Measurements from ENCODE around the gene LGI2. TPM values are rescaled to one million over a fixed set of nuclear protein-coding genes. Genes with fewer than 3 reads are reported as not detected.
"Not testable (repeated sequence)": the region's sequence is repeated elsewhere in the genome, so short reads cannot be mapped to it uniquely, and the experiment has no call there.

Gene LGI2
- total RNA-seq, 1 donor: not detected

- DNase-seq (ENCODE audit: low read depth): no peak
- H3K4me3 ChIP-seq (ENCODE audit: low read depth, low read length): no peak overlapping the region
- no peak for TF ChIP-seq CTCF (IDR thresholded peaks at IDR 0.05; ENCODE audit: insufficient read depth, low read depth, low read length)
Measured at GRCh38 chr4:25069014-25069413, 38.3 kb upstream of the LGI2 start.

DNA sequence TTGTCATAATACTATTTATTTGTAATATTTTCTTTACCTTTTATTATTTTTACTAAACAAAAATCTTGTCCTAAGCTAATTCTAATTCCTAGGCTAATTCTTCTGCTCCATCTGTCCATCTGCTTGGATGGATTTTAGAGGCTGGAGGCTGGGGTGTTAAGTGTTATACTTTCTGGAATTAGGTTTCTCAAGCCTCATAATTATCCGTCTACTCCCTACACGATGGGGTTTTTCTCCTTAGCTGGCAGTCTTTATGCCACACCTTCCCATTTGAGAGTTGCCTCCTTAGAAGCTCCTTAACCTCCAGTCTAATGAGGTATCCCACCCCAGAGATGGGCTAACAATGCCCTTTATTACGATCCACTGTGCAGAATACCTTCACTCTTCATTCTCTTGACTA is 37.6 kb upstream of the LGI2 start:
- no peak for TF ChIP-seq CTCF (IDR thresholded peaks at IDR 0.05; ENCODE audit: insufficient read depth, low read depth, low read length)
- no peak overlapping the region for H3K4me3 ChIP-seq (ENCODE audit: low read depth, low read length)
- no peak for DNase-seq (ENCODE audit: low read depth)

DNA sequence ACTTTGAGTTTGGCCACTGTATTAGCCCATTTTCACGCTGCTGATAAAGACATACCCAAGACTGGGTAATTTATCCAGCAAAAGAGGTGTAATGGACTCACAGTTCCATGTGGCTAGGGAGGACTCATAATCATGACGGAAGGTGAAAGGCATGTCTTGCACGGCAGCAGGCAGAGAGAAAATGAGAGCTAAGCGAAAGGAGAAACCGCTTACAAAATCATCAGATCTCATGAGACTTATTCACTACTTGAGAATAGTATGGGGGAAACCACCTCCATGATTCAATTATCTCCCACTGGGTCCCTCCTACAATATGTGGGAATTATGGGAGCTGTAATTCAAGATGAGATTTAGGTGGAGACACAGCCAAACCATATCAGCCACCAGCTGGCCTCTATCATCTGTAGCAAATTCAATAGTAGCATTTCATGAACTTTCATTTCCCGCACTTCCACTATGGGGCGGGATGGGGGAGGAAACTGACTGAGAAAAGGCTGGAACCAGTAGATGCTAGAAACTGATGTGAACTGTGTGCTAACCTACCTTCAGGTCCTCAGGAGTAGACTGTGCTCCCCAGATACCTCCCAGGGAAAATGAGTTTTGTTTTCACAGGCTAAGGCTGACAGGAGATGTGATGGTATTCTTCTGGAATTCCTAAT is 35.3 kb upstream of the LGI2 start:
- TF ChIP-seq CTCF (IDR thresholded peaks at IDR 0.05; ENCODE audit: insufficient read depth, low read depth, low read length): no peak
- no peak overlapping the region for H3K4me3 ChIP-seq (ENCODE audit: low read depth, low read length)
- no peak for DNase-seq (ENCODE audit: low read depth)

DNA sequence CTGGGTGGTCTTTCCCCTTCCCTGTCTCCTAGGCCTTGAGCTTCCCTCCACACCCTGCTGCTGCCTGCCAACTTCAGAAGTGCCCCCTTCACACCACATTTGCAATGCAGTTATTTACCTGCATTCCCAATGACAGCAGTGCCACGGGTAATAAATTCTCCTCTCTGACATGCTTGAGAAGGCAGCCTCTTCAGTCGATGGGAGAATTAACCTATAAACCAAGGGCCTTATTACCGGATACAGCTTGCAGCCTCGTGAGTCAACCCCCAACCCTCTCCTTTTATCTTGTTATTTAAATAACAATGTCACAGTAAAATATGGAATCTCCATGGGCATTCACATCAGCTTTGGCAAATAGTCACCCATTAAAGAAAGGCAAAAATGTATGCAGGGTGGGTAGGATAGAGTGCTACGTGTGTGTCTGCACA is 34.7 kb upstream of the LGI2 start:
- H3K4me3 ChIP-seq (ENCODE audit: low read depth, low read length): no peak overlapping the region
- DNase-seq (ENCODE audit: low read depth): no peak
- TF ChIP-seq CTCF (IDR thresholded peaks at IDR 0.05; ENCODE audit: insufficient read depth, low read depth, low read length): no peak

DNA sequence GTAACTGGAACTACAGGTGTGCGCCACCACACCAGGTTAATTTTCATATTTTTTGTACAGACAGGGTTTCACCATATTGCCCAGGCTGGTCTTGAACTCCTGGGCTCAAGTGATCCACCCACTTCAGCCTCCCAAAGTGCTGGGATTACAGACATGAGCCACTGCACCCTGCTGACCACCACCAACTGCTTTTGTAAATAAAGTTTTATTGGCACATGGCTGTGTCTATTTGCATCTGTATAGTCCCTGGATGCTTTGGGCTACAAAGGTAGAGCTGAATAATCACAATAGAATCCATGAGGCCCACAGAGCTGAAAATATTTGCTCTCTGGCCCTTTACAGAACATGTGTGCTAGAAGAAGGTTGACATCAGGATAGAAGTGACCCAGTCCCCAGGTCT is 33.7 kb upstream of the LGI2 start:
- not testable (repeated sequence) for H3K4me3 ChIP-seq (ENCODE audit: low read depth, low read length); DNase-seq (ENCODE audit: low read depth)

DNA sequence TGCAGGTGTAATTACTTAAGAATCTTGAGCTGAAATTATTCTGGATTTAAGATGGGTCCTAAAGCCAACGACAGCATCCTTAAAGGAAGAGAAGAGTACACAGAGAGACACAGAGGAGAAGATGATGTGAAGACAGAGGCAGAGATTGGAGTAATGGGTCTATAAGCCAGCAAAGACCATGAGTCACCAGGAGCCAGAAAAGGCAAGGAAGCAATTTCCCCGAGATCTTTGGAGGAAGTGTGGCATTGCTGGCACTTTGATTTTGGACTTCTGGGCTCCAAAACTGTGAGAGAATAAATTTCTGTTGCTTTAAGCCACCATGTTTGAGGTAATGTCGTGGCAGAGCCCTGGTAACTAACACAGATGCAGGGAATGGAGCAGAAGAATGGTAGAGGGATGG is 32.4 kb upstream of the LGI2 start:
- DNase-seq (ENCODE audit: low read depth): no peak
- H3K4me3 ChIP-seq (ENCODE audit: low read depth, low read length): no peak overlapping the region
- no peak for TF ChIP-seq CTCF (IDR thresholded peaks at IDR 0.05; ENCODE audit: insufficient read depth, low read depth, low read length)

- TF ChIP-seq CTCF (IDR thresholded peaks at IDR 0.05; ENCODE audit: insufficient read depth, low read depth, low read length): no peak
- H3K4me3 ChIP-seq (ENCODE audit: low read depth, low read length): no peak overlapping the region
- DNase-seq (ENCODE audit: low read depth): no peak
Measured at GRCh38 chr4:25062098-25062497, 31.4 kb upstream of the LGI2 start.

Measured in fibroblast of villous mesenchyme (primary cell).